Heart left ventricle (tissue), 13 donors: ENCODE results near the gene LTBP2.

Experiments used
- CTCF ChIP-seq, 12 donors: fragments of 200-600 bp; sonication (generic) in 4 of 12; IDR thresholded peaks; one replicate each; pipeline versions ENCODE4 v1.5.0 to v1.8.0; 2018 to 2022; ENCODE audit warnings: antibody characterized with exemption in 12 of 12, mild to moderate bottlenecking in 5 of 12
- POLR2A ChIP-seq, 2 donors: fragments of 450-650 bp; IDR thresholded peaks; one replicate each; pipeline ENCODE4 v1.6.1; 2017; ENCODE audit warnings: antibody characterized with exemption in 2 of 2, mild to moderate bottlenecking in 2 of 2, moderate library complexity in 2 of 2
- donor health status: ischemic (EF 13 %, LVEDD 7.1; RV severe dilation, severe dysfunction).
- donor health status: DM: no; HTN: yes; CAD: no.
- donor health status: DM: no; HTN: no; CAD: no.
- donor health status: ischemic (EF 25% LVEDD 6.9; RV normal size, moderate dysfunction).
- donor health status: ischemic (EF 25% LVEDD 5.7; RV mildly dilated, moderate dysfunction).
- donor health status: ischemic (EF 35%, LVEDD 5.7; RV mildly dilated, moderate dysfunction).
- donor health status: nonischemic (EF 11% LVEDD 7.7; RV severe dilation, severe dysfunction).
- donor health status: DM: yes; HTN: yes; CAD: no.
- donor health status: PGD.
- donor health status: ischemic (EF 29% LVEDD 5.4; RV normal size, mild dysfunction).
- donor health status: nonischemic (EF 23%, LVEDD 6.1; RV moderate dilation, normal function).

GRCh38 chr14:74478996-74479635 lies 132.9 kb downstream of the LTBP2 start:
- peak; percentile 41 to 70 (median 62) for TF ChIP-seq CTCF (IDR thresholded peaks at IDR 0.05)
- TF ChIP-seq POLR2A (IDR thresholded peaks at IDR 0.05), result no peak
